OCI-LY3 (cell line): ENCODE measurements around the gene SERPINB13.

Experiments used
- EZH2phosphoT487 ChIP-seq: fragments of 200-600 bp; shearing (Covaris generic); IDR thresholded peaks from 2 replicates; pipeline ENCODE4 v1.6.1; 2018; ENCODE audit warnings: antibody characterized with exemption, mixed run types, low read depth
- TF ChIP-seq, protein P1 (sequence below): fragments of 200-600, 300-600 bp; sonication (generic); IDR thresholded peaks from 2 replicates; pipeline ENCODE4 v1.5.1; 2014; ENCODE audit warnings: antibody characterized with exemption, low read length, low read depth

DNA sequence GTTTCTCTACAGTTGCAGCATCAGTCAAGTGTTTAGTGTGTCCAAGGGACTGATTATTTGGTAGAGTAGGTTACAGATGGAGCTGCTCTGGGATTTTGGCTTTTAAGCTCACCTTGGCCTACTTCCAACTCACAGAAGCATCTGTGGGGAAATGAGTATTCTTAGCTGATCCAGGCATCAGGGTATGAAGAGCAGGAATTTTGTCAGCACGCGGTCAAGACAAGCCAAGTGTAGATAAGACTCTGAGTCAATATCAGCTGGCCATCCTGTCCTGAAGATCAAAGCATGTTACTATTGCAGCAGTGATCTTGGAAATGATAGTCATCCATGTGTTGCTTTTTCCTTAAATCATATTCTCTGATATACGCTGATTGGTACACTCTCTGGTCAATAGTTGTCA is 32.5 kb downstream of the SERPINB13 start:
- TF ChIP-seq, protein P1, sequence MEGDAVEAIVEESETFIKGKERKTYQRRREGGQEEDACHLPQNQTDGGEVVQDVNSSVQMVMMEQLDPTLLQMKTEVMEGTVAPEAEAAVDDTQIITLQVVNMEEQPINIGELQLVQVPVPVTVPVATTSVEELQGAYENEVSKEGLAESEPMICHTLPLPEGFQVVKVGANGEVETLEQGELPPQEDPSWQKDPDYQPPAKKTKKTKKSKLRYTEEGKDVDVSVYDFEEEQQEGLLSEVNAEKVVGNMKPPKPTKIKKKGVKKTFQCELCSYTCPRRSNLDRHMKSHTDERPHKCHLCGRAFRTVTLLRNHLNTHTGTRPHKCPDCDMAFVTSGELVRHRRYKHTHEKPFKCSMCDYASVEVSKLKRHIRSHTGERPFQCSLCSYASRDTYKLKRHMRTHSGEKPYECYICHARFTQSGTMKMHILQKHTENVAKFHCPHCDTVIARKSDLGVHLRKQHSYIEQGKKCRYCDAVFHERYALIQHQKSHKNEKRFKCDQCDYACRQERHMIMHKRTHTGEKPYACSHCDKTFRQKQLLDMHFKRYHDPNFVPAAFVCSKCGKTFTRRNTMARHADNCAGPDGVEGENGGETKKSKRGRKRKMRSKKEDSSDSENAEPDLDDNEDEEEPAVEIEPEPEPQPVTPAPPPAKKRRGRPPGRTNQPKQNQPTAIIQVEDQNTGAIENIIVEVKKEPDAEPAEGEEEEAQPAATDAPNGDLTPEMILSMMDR: no peak
- no peak for TF ChIP-seq EZH2phosphoT487
